Activated naive CD8-positive, alpha-beta T cell treated with anti-CD3 and anti-CD28 coated beads, Interleukin-2, amount 50 U/mL, for 24 hours (primary cell): ENCODE measurements around the gene UBE2C.

Experiments used
- ATAC-seq: fragments of 150-1000 bp; cut with Tn5 transposase; one replicate; pipeline ENCODE4 v1.10.0; 2021
- DNase-seq: peaks from one replicate; pipeline ENCODE4 v3.0.0; 2021
- H3K27ac Mint-ChIP-seq: one replicate; pipeline ENCODE4 v1.8.0; 2021; ENCODE audit warnings: mild to moderate bottlenecking, mixed read lengths
- H3K27me3 Mint-ChIP-seq: one replicate; pipeline ENCODE4 v1.8.0; 2021; ENCODE audit warnings: mixed read lengths
- H3K36me3 Mint-ChIP-seq: one replicate; pipeline ENCODE4 v1.8.0; 2021; ENCODE audit warnings: low read depth, mixed read lengths
- H3K4me1 Mint-ChIP-seq: one replicate; pipeline ENCODE4 v1.8.0; 2021; ENCODE audit warnings: mixed read lengths
- H3K4me3 Mint-ChIP-seq: one replicate; pipeline ENCODE4 v1.8.0; 2021; ENCODE audit warnings: mild to moderate bottlenecking, moderate library complexity, mixed read lengths
- H3K9me3 Mint-ChIP-seq: one replicate; pipeline ENCODE4 v1.8.0; 2021; ENCODE audit warnings: mixed read lengths

Gene UBE2C

DNA sequence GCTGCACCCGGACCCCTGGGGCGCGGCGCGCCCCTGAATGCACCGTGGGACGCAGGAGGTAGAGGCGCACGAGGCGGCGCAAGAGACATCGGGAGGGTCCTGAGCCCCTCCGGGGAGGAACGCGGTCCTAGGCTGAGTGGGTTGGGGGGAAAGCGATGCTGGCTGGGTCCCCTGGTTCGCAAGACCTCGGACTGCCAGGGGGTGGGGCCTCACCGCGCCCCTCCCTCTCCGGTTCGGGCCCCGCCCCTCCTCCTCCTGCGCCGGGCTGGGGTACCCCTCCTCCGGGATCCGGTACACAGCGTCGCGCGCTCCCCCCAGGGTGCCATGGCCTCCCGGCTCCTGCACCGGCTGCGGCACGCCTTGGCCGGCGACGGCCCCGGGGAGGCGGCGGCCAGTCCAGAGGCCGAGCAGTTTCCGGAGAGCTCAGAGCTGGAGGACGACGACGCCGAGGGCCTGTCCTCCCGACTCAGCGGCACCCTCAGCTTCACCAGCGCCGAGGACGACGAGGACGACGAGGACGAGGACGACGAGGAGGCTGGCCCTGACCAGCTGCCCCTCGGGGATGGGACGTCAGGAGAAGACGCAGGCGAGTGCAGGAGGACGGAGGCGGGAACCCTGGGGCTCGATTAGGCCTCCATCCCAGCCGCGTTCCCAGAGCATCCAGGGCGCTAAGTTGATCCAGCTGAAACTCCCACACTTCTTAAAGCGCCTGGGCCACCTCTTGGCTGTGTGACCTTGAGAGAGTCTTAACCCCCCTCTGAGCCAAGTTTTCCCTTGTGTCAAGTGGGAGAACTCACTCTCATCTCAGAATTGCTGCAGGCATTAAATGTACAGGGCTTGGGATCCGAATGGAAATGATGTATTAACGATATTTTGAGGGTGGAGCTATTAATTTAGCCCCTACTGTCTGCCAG, 21.7 kb downstream of the UBE2C start:
- Mint-ChIP-seq H3K4me3 (peak overlapping the region; percentile 38), H3K36me3 (no peaks in the 10 kb centered on the region), H3K27ac (no peak overlapping the region), H3K27me3 (peaks cover 11% of the 10 kb centered on the region), H3K9me3 (no peaks in the 10 kb centered on the region), H3K4me1 (peaks cover 9% of the 10 kb centered on the region)
- ATAC-seq (peak; percentile 73), DNase-seq (peak; percentile 43)

DNA sequence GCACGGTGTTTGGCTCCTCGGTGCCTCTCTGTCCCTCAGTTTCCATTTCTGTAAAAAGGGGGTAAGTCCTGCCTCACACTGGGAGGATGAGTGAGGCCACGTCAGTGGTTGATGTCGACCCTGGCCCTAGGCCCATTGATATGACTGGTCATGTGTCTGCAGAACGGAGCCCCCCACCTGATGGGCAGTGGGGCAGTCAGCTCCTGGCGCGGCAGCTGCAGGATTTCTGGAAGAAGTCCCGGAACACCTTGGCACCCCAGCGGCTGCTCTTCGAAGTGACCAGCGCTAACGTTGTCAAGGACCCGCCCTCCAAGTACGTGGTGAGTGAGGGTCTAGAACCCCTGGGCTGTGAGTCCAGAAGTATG, 22.3 kb downstream of the UBE2C start:
- Mint-ChIP-seq H3K9me3 (no peaks in the 10 kb centered on the region), H3K27ac (no peak overlapping the region), H3K36me3 (no peaks in the 10 kb centered on the region), H3K4me3 (peak overlapping the region; percentile 38), H3K27me3 (peaks cover 11% of the 10 kb centered on the region), H3K4me1 (peaks cover 9% of the 10 kb centered on the region)
- DNase-seq (no peak), ATAC-seq (no peak)

DNA sequence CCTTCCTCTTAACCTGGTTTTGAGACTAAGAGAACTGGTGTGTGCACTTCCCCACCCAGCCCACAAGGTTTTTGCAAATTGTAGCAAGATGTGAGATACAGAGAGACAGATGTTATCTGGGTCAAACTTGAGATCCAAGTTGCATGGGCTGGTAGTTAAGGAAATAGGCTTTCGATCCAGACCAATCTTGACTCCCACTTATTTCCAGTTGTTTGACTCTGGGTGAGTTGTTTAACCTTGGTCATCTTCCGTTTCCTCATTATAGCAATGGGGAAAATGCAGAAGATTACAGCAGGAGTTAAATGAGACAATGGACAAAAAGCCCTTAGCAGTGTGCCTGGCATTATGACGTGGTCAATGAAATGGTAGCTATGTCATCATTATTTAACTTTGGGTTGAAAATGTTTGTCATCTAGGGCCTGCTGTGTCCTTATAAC, 22.9 kb downstream of the UBE2C start:
- H3K27me3 Mint-ChIP-seq: peaks cover 9% of the 10 kb centered on the region
- no peak for ATAC-seq
- H3K27ac Mint-ChIP-seq: no peak overlapping the region
- H3K9me3 Mint-ChIP-seq: no peaks in the 10 kb centered on the region
- DNase-seq: no peak
- H3K4me1 Mint-ChIP-seq: peaks cover 9% of the 10 kb centered on the region
- H3K36me3 Mint-ChIP-seq: no peaks in the 10 kb centered on the region
- no peak overlapping the region for H3K4me3 Mint-ChIP-seq

DNA sequence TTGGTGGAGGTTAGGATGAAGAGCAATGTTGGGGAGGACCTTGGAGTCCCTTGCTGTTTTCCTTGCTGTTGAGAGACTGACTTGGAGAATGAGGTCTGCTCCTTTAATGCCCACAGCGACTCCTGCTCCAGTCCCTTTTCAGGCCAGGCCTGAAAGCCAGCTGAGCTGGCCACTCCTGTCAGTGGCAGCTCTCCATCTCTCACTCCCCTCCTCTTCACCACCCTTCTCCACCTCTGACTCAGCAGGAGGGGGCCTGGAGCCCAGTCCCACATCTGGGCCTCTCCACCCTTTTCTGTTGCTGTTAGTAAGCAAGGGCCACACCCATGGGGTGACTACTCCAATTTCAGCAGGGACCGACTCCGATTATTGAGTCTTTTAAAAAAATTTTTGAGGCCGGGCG, 23.4 kb downstream of the UBE2C start:
- Mint-ChIP-seq H3K4me1 (peaks cover 9% of the 10 kb centered on the region), H3K27ac (no peak overlapping the region), H3K36me3 (no peaks in the 10 kb centered on the region), H3K27me3 (peaks cover 8% of the 10 kb centered on the region), H3K4me3 (no peak overlapping the region), H3K9me3 (no peaks in the 10 kb centered on the region)
- no peak for DNase-seq
- no peak for ATAC-seq

DNA sequence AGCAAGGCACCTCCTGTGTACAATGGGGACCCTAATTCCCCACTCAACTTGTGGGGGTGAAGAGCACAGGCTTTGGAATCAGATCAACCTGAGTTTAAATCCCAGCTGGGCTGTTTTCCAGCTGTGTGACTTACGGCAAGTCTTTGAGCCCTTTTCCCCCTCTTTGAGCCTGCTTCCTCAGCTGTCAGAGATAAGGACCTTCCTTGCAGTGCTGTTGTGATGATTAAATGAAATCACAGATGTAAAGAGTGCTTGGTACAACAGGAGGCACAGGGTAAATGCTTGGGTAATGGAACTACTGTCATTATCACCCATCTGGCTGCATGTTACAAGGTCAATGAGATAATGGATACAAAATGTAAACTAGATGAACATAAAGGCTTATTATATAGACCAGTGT, 24.4 kb downstream of the UBE2C start:
- Mint-ChIP-seq H3K27me3 (peaks cover 5% of the 10 kb centered on the region), H3K27ac (no peak overlapping the region), H3K4me1 (peaks cover 9% of the 10 kb centered on the region), H3K4me3 (no peak overlapping the region), H3K9me3 (no peaks in the 10 kb centered on the region), H3K36me3 (no peaks in the 10 kb centered on the region)
- ATAC-seq: no peak
- no peak for DNase-seq

DNA sequence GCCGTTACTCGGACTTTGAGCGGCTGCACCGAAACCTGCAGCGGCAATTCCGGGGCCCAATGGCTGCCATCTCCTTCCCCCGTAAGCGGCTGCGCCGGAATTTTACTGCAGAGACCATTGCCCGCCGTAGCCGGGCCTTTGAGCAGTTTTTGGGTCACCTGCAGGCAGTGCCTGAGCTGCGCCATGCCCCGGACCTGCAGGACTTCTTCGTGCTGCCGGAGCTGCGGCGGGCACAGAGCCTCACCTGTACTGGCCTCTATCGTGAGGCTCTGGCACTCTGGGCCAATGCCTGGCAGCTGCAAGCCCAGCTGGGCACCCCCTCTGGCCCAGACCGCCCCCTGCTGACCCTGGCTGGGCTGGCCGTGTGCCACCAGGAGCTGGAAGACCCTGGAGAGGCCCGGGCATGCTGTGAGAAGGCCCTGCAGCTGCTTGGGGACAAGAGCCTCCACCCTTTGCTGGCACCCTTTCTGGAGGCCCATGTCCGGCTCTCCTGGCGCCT, 28.3 kb downstream of the UBE2C start:
- Mint-ChIP-seq H3K4me3 (no peak overlapping the region), H3K9me3 (no peaks in the 10 kb centered on the region), H3K4me1 (no peaks in the 10 kb centered on the region), H3K27ac (no peak overlapping the region), H3K27me3 (no peaks in the 10 kb centered on the region), H3K36me3 (peaks cover 11% of the 10 kb centered on the region)
- no peak for DNase-seq
- no peak for ATAC-seq

DNA sequence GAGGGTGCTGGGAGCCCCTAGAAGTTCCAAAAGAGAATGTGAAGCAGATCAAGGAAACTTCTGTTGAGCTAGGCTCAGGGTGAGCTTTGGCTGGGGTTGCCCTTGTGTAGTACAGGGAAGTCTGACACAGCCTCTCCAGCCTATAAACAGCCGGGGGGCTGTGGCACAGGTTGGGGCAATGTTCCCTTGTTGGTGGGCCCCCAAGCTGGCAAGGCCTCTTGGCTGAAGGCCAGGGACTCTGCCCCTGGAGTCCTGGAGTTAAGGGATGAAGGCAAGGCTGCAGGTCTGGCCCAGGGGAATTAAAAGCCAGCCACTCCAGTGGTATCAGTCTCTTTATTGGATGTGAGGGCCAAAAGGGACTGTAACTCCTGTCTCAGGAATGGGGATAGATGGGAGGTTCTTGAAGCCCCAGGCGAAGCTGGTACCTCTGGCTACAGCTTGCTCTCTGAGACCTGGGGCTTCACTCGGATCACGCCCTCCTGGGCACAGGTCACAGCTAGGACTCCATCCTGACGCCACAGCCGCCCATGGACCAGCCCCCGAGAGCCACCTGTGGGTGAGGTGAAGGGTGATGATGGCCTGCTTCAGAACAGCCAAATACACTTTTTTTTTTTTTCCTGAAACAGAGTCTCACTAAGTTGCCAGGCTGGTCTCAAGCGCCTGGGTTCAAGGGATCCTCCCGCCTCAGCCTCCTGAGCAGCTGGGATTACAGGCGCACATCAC, 29.1 kb downstream of the UBE2C start:
- Mint-ChIP-seq H3K4me1 (no peaks in the 10 kb centered on the region), H3K36me3 (peaks cover 11% of the 10 kb centered on the region), H3K9me3 (no peaks in the 10 kb centered on the region), H3K27ac (no peak overlapping the region), H3K27me3 (no peaks in the 10 kb centered on the region), H3K4me3 (no peak overlapping the region)
- ATAC-seq: no peak
- DNase-seq: no peak

DNA sequence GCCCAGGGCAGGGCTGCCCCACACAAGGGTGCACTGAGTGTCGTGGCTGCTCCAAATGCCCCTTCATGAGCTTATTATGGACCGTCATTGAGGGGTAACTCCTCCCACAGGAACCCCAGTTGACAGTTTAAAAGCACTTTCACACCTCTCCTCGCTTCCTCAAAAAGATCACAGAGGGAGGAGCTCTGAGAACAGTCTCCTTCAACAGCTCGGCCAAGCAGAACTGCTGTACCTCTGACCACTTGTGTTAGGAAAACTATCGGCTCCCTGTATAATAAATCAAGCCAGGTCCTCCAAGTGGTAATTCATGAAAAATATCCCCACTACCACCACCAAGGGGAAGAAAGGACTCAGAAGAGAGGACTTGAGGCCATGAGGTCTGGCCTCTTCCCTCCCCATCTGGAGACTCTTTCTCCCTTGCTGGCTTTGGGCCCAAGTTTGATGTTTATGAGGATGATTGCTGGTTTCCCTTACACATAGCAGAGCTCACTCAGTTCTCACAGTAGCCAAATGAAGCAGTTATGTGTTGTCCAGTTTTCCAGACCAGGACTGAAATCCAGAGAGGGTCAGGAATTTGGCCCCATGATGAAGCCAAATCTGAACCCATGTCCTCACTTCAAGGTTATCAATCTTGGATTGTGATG, 29.8 kb downstream of the UBE2C start:
- Mint-ChIP-seq H3K4me1 (no peaks in the 10 kb centered on the region), H3K36me3 (peaks cover 11% of the 10 kb centered on the region), H3K4me3 (no peak overlapping the region), H3K9me3 (no peaks in the 10 kb centered on the region), H3K27me3 (no peaks in the 10 kb centered on the region), H3K27ac (no peak overlapping the region)
- no peak for ATAC-seq
- DNase-seq: no peak

DNA sequence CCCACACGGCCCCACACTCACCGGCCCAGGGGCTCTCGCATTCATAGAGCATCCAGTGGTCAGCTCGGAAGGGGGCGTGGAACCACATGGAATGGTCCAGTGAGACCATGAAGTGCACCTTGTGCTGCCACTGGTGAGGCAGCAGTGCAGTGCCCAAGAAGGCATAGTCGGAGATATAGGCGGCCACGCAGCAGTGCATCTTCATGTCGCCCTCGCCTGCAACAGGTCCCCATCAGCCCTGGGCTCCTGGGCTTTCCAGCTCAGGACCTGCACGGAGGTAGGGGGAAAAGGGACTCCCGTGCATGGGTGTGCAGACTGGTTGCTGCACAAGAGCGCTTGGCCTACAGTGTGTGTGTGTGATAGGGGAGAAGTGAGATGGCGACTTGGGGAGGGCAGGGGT, 31.1 kb downstream of the UBE2C start:
- no peak overlapping the region for H3K27ac Mint-ChIP-seq
- H3K9me3 Mint-ChIP-seq: no peaks in the 10 kb centered on the region
- H3K36me3 Mint-ChIP-seq: peaks cover 11% of the 10 kb centered on the region
- H3K4me1 Mint-ChIP-seq: no peaks in the 10 kb centered on the region
- no peak overlapping the region for H3K4me3 Mint-ChIP-seq
- no peaks in the 10 kb centered on the region for H3K27me3 Mint-ChIP-seq
- DNase-seq: no peak
- no peak for ATAC-seq

DNA sequence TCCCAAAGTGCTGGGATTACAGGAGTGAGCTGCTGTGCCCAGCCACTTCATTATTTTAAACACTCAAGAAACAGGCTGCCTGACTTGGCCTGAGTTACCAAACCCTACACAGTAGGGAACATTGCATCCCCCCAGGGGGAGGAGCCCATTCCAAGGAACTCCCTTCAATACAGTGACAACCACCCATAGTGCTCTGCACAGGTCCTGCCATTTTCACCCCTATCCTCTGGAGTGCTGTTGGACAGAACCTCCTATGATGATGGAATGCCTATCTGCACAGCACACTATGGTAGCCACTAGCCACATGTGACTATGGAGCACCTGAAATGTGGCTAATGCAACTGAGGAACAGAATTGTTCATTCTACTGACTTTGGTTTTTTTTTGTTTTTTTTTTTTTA, 33.0 kb downstream of the UBE2C start:
- peaks cover 11% of the 10 kb centered on the region for H3K36me3 Mint-ChIP-seq

DNA sequence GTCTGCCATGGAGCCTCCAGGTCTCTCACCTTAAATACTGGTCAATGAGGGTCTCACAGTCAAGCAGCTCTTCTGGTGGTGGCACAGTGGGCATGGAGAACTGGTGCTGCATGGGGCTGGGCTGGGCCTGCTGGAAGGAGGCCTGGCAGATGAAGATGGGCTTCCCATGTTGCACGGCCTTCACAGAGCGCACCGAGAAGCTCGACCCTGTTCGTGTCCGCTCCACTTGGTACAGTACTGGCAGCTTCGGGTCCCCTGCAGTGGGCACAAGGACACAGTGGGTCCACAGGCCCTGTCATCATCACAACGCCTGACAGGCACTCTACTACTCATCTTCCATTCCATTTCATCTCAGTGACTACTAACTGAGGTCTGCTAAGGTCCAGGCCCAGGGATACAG, 36.0 kb downstream of the UBE2C start:
- H3K9me3 Mint-ChIP-seq: no peaks in the 10 kb centered on the region
- ATAC-seq (no peak), DNase-seq (no peak)
- peaks cover 9% of the 10 kb centered on the region for H3K36me3 Mint-ChIP-seq
- no peak overlapping the region for H3K27ac Mint-ChIP-seq
- no peak overlapping the region for H3K4me3 Mint-ChIP-seq
- H3K4me1 Mint-ChIP-seq: no peaks in the 10 kb centered on the region
- no peaks in the 10 kb centered on the region for H3K27me3 Mint-ChIP-seq

More for the DNA sequence above, 33.0 kb downstream of the UBE2C start:
- no peaks in the 10 kb centered on the region for H3K9me3 Mint-ChIP-seq
- H3K27me3 Mint-ChIP-seq: no peaks in the 10 kb centered on the region
- no peak for ATAC-seq
- DNase-seq: no peak
- H3K4me3 Mint-ChIP-seq: no peak overlapping the region
- H3K4me1 Mint-ChIP-seq: no peaks in the 10 kb centered on the region
- no peak overlapping the region for H3K27ac Mint-ChIP-seq

DNA sequence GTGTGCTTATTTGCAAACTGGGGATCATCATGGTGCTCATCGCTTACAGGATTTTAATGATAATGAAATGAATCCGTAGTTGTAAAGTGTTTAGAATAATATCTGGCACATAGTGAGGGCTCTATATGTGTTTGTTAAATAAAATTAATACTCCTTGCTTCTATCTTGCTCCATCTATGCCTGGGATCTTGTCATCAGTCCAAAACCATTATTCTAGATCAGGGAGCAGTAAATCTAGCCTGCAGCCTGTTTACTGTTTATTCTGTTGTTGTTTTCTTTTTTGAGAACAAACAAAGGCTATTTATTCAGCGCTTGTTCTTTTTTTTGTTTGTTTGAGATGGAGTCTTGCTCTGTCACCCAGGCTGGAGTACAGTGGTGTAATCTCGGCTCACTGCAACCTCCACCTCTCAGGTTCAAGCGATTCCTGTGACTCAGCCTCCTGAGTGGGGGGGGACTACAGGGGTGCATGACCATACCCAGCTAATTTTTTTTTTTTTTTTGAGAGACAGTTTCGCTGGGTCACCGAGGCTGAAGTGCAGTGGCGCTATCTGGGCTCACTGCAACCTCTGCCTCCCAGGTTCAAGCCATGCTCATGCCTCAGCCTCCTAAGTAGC, 36.6 kb downstream of the UBE2C start:
- Mint-ChIP-seq H3K4me3 (no peak overlapping the region), H3K9me3 (no peaks in the 10 kb centered on the region), H3K4me1 (peaks cover 2% of the 10 kb centered on the region), H3K27me3 (no peaks in the 10 kb centered on the region), H3K27ac (no peak overlapping the region), H3K36me3 (peaks cover 9% of the 10 kb centered on the region)
- DNase-seq (no peak), ATAC-seq (no peak)

DNA sequence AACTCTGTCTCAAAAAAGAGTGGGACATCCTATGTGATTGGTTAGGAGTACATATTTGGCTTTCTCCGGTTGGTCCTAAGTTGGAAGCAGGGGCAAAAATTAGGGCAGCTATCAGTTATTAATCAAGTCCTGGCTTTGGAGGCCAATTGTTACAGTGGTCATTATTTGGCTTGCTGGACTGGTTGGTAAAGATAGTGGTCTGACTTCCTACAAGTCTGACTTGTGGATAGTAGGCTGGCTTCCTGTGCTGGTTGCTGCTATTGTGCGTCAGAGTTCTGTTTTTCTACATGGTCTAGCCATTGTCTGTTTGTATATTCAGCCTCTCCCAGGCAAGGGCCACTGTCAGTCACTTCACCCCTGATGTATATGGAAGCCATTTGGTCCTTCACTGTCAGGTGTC, 37.8 kb downstream of the UBE2C start:
- no peak for DNase-seq
- H3K27ac Mint-ChIP-seq: no peak overlapping the region
- H3K36me3 Mint-ChIP-seq: peaks cover 3% of the 10 kb centered on the region
- H3K9me3 Mint-ChIP-seq: no peaks in the 10 kb centered on the region
- no peaks in the 10 kb centered on the region for H3K27me3 Mint-ChIP-seq
- H3K4me3 Mint-ChIP-seq: no peak overlapping the region
- ATAC-seq: no peak
- peaks cover 8% of the 10 kb centered on the region for H3K4me1 Mint-ChIP-seq

DNA sequence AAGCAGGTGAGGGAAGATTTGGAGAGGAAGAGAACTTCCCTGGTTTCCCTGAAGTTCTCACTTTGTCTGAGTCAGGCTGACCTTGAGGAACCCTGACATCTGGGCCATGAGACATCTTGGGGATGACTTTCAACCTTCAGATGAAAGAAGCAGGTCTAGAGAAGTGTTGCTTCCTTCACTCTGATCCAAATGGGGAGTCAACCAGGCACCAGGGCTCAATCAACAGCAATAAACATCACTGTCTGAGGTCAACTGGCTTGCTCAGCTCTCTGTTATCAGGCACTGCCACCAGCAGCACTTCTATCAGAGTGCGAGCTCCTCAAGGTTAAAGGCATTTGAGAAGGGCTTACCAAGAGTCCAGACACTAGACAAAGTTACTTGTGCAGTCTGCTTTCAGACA, 38.5 kb downstream of the UBE2C start:
- ATAC-seq (no peak), DNase-seq (no peak)
- Mint-ChIP-seq H3K36me3 (peaks cover 3% of the 10 kb centered on the region), H3K27me3 (no peaks in the 10 kb centered on the region), H3K9me3 (no peaks in the 10 kb centered on the region), H3K4me3 (no peak overlapping the region), H3K27ac (no peak overlapping the region), H3K4me1 (peaks cover 14% of the 10 kb centered on the region)
